Right lung (tissue), 10 donors: ENCODE measurements around the gene PARL. TPM values are rescaled to one million over a fixed set of nuclear protein-coding genes. Genes with fewer than 3 reads are reported as not detected.

Source experiments
- DNase-seq, 2 donors: peaks; one replicate each; pipeline ENCODE4 v3.0.0-alpha.2; 2013
- long read RNA-seq, 8 donors: transcript quantifications; one replicate each; lab custom pipeline, GENCODE V29; 2026
- polyA plus RNA-seq, 5 donors: library from polyadenylated mRNA; unstranded; fragments of 120-200 nt; gene quantifications; one replicate each; pipeline versions ENCODE4 v1.2.1 to v1.2.3, GENCODE V29; 2013; ENCODE audit warnings: inconsistent platforms in 1 of 5, low replicate concordance in 1 of 5; ENCODE audit not compliant: insufficient read length in 5 of 5, insufficient read depth in 1 of 5

PARL gene
- polyA plus RNA-seq: 10 to 100 TPM; 47.8 to 56.2 (median 54.7) TPM
- long read RNA-seq, donor 1, transcript PARL-201 (9 exons, 1,240 nt): minor isoform, 5 of 28 reads
- long read RNA-seq, donor 1, transcript PARL-202 (10 exons, 1,414 nt): major isoform, 15 of 28 reads
- long read RNA-seq, donor 1, partial matches to known transcripts: 7 of 28 reads
- long read RNA-seq, donor 1, other reads (novel, unspliced or antisense): 0 of 28 reads
- long read RNA-seq, donor 2, transcript PARL-202 (10 exons, 1,414 nt): major isoform, 13 of 14 reads
- long read RNA-seq, donor 2, partial matches to known transcripts: 0 of 14 reads
- long read RNA-seq, donor 2, other reads (novel, unspliced or antisense): 0 of 14 reads
- long read RNA-seq, donor 3, transcript PARL-202 (10 exons, 1,414 nt): major isoform, 7 of 29 reads
- long read RNA-seq, donor 3, partial matches to known transcripts: 19 of 29 reads
- long read RNA-seq, donor 3, other reads (novel, unspliced or antisense): 0 of 29 reads
- long read RNA-seq, donor 4, partial matches to known transcripts: 0 of 4 reads
- long read RNA-seq, donor 4, other reads (novel, unspliced or antisense): 0 of 4 reads
- long read RNA-seq, donor 5, transcript PARL-202 (10 exons, 1,414 nt): major isoform, 19 of 36 reads
- long read RNA-seq, donor 5, transcript PARL-201 (9 exons, 1,240 nt): minor isoform, 6 of 36 reads
- long read RNA-seq, donor 5, partial matches to known transcripts: 7 of 36 reads
- long read RNA-seq, donor 5, other reads (novel, unspliced or antisense): 0 of 36 reads
- long read RNA-seq, donor 6, transcript PARL-202 (10 exons, 1,414 nt): major isoform, 16 of 27 reads
- long read RNA-seq, donor 6, transcript PARL-205 (10 exons, 1,347 nt): minor isoform, 5 of 27 reads
- long read RNA-seq, donor 6, transcript PARL-201 (9 exons, 1,240 nt): minor isoform, 5 of 27 reads
- long read RNA-seq, donor 6, partial matches to known transcripts: 0 of 27 reads
- long read RNA-seq, donor 6, other reads (novel, unspliced or antisense): 0 of 27 reads
- long read RNA-seq, donor 7, transcript PARL-201 (9 exons, 1,240 nt): minor isoform, 6 of 19 reads
- long read RNA-seq, donor 7, transcript PARL-202 (10 exons, 1,414 nt): major isoform, 11 of 19 reads
- long read RNA-seq, donor 7, partial matches to known transcripts: 0 of 19 reads
- long read RNA-seq, donor 7, other reads (novel, unspliced or antisense): 0 of 19 reads
- long read RNA-seq, donor 8, partial matches to known transcripts: 0 of 7 reads
- long read RNA-seq, donor 8, other reads (novel, unspliced or antisense): 0 of 7 reads

- peak; percentile 87 to 90 for DNase-seq
These were observed at the start of gene PARL for GRCh38 chr3:183884427-183885296. Gene PARL, minus strand, starts transcription at chr3:183884880. Its CDS starts 34 bp downstream, at chr3:183884846.

GRCh38 chr3:183933160-183933559, 48.5 kb upstream of the PARL start:
- no peak for DNase-seq

- DNase-seq: no peak
These were observed 47.2 kb upstream of the PARL start for GRCh38 chr3:183931881-183932280.

GRCh38 chr3:183930086-183930485, 45.4 kb upstream of the PARL start:
- no peak for DNase-seq

- no peak for DNase-seq
These were observed 42.4 kb upstream of the PARL start for GRCh38 chr3:183927059-183927458.

GRCh38 chr3:183924956-183925355, 40.3 kb upstream of the PARL start:
- DNase-seq: no peak

GRCh38 chr3:183924543-183924942, 39.9 kb upstream of the PARL start:
- no peak for DNase-seq

- no peak for DNase-seq
These were observed 37.7 kb upstream of the PARL start for GRCh38 chr3:183922421-183922820.

GRCh38 chr3:183921096-183921495, 36.4 kb upstream of the PARL start:
- no peak for DNase-seq

- DNase-seq: no peak
These were observed 35.7 kb upstream of the PARL start for GRCh38 chr3:183920416-183920815.

- DNase-seq: no peak
These were observed 33.5 kb upstream of the PARL start for GRCh38 chr3:183918178-183918577.

GRCh38 chr3:183917776-183918175, 33.1 kb upstream of the PARL start:
- no peak for DNase-seq

- no peak for DNase-seq
These were observed 30.2 kb upstream of the PARL start for GRCh38 chr3:183914856-183915255.

GRCh38 chr3:183913580-183913920, 28.9 kb upstream of the PARL start:
- DNase-seq: no peak

- no peak for DNase-seq
These were observed 28.4 kb upstream of the PARL start for GRCh38 chr3:183912895-183913579.

- no peak for DNase-seq
These were observed 27.3 kb upstream of the PARL start for GRCh38 chr3:183911763-183912506.

- no peak for DNase-seq
These were observed 26.4 kb upstream of the PARL start for GRCh38 chr3:183911087-183911486.

GRCh38 chr3:183909030-183909600, 24.4 kb upstream of the PARL start:
- no peak for DNase-seq

GRCh38 chr3:183907911-183908331, 23.2 kb upstream of the PARL start:
- no peak for DNase-seq
